ENCODE results near the gene TMEM17.

DNA sequence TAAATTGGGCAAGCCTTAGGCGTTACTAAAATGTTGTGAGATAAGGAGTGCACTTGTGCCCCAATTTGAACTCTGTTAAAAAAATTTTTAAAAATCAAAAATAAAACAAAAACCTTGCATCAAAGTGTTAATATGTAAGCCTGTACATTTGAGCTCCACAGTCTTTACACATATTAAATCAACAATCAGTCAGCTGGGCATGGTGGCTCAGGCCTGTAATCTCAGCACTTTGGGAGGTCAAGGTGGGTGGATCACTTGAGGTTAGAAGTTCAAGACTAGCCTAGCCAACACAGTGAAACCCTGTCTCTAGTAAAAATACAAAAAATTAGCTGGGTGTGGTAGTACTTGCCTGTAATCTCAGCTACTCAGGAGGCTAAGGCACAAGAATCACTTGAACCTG, 16.3 kb downstream of the TMEM17 start:
- TF ChIP-seq NRF1 (IDR thresholded peaks at IDR 0.05; ENCODE audit: low read depth, low read length) (no peak), YY1 (IDR thresholded peaks at IDR 0.05; ENCODE audit: low read depth) (no peak), USF1 (IDR thresholded peaks at IDR 0.05; ENCODE audit: borderline replicate concordance, low read depth) (no peak), CHD2 (IDR thresholded peaks at IDR 0.05; ENCODE audit: low read length, partially characterized antibody) (no peak), JUND (IDR thresholded peaks at IDR 0.05) (no peak), EZH2phosphoT487 (IDR thresholded peaks at IDR 0.05; ENCODE audit: borderline replicate concordance, low read depth) (no peak), POLR2AphosphoS5 (IDR thresholded peaks at IDR 0.05; ENCODE audit: low read depth, low read length) (no peak), NFIC (IDR thresholded peaks at IDR 0.05; ENCODE audit: borderline replicate concordance) (no peak), RAD21 (IDR thresholded peaks at IDR 0.05; ENCODE audit: low read length) (no peak)
- TF ChIP-seq, protein P1, sequence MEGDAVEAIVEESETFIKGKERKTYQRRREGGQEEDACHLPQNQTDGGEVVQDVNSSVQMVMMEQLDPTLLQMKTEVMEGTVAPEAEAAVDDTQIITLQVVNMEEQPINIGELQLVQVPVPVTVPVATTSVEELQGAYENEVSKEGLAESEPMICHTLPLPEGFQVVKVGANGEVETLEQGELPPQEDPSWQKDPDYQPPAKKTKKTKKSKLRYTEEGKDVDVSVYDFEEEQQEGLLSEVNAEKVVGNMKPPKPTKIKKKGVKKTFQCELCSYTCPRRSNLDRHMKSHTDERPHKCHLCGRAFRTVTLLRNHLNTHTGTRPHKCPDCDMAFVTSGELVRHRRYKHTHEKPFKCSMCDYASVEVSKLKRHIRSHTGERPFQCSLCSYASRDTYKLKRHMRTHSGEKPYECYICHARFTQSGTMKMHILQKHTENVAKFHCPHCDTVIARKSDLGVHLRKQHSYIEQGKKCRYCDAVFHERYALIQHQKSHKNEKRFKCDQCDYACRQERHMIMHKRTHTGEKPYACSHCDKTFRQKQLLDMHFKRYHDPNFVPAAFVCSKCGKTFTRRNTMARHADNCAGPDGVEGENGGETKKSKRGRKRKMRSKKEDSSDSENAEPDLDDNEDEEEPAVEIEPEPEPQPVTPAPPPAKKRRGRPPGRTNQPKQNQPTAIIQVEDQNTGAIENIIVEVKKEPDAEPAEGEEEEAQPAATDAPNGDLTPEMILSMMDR (IDR thresholded peaks at IDR 0.05): no peak
- TF ChIP-seq, protein P2, sequence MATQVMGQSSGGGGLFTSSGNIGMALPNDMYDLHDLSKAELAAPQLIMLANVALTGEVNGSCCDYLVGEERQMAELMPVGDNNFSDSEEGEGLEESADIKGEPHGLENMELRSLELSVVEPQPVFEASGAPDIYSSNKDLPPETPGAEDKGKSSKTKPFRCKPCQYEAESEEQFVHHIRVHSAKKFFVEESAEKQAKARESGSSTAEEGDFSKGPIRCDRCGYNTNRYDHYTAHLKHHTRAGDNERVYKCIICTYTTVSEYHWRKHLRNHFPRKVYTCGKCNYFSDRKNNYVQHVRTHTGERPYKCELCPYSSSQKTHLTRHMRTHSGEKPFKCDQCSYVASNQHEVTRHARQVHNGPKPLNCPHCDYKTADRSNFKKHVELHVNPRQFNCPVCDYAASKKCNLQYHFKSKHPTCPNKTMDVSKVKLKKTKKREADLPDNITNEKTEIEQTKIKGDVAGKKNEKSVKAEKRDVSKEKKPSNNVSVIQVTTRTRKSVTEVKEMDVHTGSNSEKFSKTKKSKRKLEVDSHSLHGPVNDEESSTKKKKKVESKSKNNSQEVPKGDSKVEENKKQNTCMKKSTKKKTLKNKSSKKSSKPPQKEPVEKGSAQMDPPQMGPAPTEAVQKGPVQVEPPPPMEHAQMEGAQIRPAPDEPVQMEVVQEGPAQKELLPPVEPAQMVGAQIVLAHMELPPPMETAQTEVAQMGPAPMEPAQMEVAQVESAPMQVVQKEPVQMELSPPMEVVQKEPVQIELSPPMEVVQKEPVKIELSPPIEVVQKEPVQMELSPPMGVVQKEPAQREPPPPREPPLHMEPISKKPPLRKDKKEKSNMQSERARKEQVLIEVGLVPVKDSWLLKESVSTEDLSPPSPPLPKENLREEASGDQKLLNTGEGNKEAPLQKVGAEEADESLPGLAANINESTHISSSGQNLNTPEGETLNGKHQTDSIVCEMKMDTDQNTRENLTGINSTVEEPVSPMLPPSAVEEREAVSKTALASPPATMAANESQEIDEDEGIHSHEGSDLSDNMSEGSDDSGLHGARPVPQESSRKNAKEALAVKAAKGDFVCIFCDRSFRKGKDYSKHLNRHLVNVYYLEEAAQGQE (IDR thresholded peaks at IDR 0.05; ENCODE audit: low read depth, low read length): no peak

Measured in SK-N-SH (cell line).